Parathyroid adenoma (tissue), 2 donors: ENCODE data around the gene FAM186B.

ENCODE experiments used
- H2AFZ ChIP-seq: fragments of 300-600 bp; sonication (generic); one replicate; pipeline ENCODE4 v1.7.0; 2017; ENCODE audit warnings: antibody characterized with exemption, mild to moderate bottlenecking
- H3K27ac ChIP-seq: fragments of 300-600 bp; sonication (generic); one replicate; pipeline ENCODE4 v1.7.0; 2017
- H3K27me3 ChIP-seq: fragments of 300-600 bp; sonication (generic); one replicate; pipeline ENCODE4 v1.7.0; 2017; ENCODE audit warnings: low read length; ENCODE audit not compliant: control insufficient read depth, insufficient read depth
- H3K36me3 ChIP-seq: fragments of 300-600 bp; sonication (generic); one replicate; pipeline ENCODE4 v1.7.0; 2017; ENCODE audit warnings: low read length; ENCODE audit not compliant: control insufficient read depth, insufficient read depth
- H3K4me1 ChIP-seq: fragments of 300-600 bp; sonication (generic); one replicate; pipeline ENCODE4 v1.7.0; 2017; ENCODE audit warnings: control low read depth
- H3K4me2 ChIP-seq: fragments of 300-600 bp; sonication (generic); one replicate; pipeline ENCODE4 v1.7.0; 2017; ENCODE audit warnings: low read length
- H3K4me3 ChIP-seq: fragments of 300-600 bp; sonication (generic); one replicate; pipeline ENCODE4 v1.7.0; 2017; ENCODE audit warnings: low read depth, low read length
- H3K79me2 ChIP-seq: fragments of 300-600 bp; sonication (generic); one replicate; pipeline ENCODE4 v1.7.0; 2017; ENCODE audit warnings: control low read depth
- H3K9ac ChIP-seq: fragments of 300-600 bp; sonication (generic); one replicate; pipeline ENCODE4 v1.7.0; 2017; ENCODE audit warnings: mild to moderate bottlenecking
- H3K9me3 ChIP-seq: fragments of 300-600 bp; sonication (generic); one replicate; pipeline ENCODE4 v1.7.0; 2017; ENCODE audit warnings: low read length; ENCODE audit not compliant: control insufficient read depth
- CTCF ChIP-seq: fragments of 300-600 bp; sonication (generic); IDR thresholded peaks from one replicate; pipeline ENCODE4 v1.7.0; 2017; ENCODE audit warnings: antibody characterized with exemption, mild to moderate bottlenecking
- donor health status: primary hyperparathyroidism.

FAM186B gene

GRCh38 chr12:49537752-49538509, 67.5 kb downstream of the FAM186B start:
- H3K4me1 ChIP-seq, result peaks cover 3% of the 10 kb centered on the region
- H3K9me3 ChIP-seq, result no peaks in the 10 kb centered on the region
- H3K36me3 ChIP-seq, result no peaks in the 10 kb centered on the region
- no peak overlapping the region for H3K27ac ChIP-seq
- no peaks in the 10 kb centered on the region for H3K79me2 ChIP-seq
- H3K27me3 ChIP-seq, result no peaks in the 10 kb centered on the region
- H3K4me2 ChIP-seq, result peak overlapping the region; percentile 74
- H3K9ac ChIP-seq, result no peak overlapping the region
- TF ChIP-seq CTCF, result no peak
- H3K4me3 ChIP-seq, result peak overlapping the region; percentile 53
- peak overlapping the region; percentile 88 for H2AFZ ChIP-seq
